Measurements from ENCODE around the gene ADAP1.

Gene ADAP1

DNA sequence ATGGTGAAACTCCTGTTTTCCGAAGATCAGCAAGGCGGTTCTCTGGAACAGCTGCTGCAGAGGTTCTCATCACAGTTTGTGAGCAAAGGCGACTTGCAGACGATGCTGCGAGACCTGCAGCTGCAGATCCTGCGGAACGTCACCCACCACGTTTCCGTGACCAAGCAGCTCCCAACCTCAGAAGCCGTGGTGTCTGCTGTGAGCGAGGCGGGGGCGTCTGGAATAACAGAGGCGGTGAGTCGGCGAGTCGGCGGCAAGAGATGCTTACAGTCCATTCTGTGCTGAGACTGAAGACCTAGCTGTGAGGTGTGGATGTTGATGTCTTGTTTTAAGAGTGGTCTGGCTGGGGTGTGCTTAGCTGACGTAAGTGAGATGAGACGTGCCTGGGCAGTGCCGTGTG is 94.3 kb downstream of the ADAP1 start:
- DNase-seq (ENCODE audit: low read depth), result no peak

DNA sequence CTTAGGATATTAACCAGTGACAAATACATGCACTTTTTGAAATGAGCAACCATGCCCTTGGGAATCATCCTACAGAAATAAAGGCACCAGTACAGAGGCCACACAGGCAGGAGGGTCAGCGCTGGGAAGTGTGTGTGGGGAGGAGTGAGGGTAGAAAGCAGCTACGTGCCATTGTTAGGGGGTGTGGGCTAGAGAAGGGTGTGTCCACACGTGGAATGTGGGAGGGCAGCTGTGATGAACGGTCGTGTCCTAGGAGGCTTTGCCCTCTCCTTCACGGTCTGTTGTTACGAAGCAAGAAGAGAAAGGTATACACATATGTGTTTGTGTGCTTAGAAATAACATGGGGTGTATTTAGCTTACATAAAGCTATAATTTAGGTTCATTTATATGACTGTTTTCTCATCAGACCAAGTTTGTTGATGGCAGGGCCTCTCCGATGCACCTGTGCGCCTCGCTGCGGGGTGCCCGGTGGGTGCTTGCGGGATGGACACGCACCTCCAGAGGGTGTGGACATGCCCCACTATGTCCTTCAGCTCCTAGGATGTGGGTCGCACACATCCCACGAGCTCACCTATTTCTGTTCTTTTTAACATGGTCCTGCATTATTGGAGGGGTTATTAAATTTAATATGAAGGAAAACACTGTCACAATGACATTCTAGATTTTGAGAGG is 95.0 kb downstream of the ADAP1 start:
- no peak for DNase-seq (ENCODE audit: low read depth)

DNA sequence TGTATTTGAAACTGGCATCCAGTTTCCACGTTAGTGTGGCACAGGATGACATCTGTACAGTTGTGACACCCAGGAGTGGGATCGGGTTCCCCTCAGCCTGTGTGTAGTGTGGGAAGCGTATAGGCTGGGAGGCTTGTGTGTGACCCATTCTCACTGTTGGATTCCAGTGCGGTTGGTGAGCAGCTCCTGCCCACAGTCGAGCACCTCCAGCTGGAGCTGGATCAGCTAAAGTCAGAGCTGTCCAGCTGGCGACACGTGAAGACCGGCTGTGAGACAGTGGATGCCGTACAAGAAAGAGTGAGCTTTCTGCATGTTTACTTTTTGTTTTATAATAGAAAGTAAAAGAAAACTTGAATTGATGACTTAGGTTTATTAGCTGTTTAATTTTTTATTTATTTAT is 96.8 kb downstream of the ADAP1 start:
- no peak for DNase-seq (ENCODE audit: low read depth)

DNA sequence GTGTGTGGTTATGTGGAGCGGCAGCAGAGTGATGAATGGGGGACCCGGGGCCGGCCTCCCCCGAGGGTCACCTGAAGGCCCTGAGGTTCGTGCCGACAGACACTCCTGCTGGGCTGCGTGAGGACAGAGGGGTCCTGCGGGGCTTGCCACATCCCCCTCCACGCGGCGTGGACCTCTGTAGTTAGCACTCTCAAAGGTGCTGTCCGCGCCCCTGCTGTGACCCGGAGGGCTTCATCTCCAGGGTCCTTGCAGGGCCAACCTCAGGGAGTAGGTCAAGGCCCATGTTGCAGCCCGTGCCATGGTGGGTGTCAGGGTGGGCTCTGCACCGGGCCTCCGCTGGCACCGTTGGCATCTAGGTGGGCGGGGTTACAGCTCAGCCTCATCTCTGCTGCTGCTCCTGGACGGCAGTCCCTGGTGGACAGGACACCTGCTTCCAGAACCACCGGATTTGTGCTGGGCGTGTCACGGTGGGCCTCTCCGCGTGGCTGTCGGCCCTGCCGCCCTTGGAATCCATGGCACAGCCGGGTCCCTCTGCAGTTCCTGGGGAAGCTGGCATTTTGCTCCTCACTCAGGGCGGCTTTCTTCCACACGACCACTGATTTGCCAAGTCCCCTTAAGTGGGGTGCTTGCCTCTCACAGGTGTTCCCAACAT is 97.9 kb downstream of the ADAP1 start:
- no peak for DNase-seq (ENCODE audit: low read depth)

DNA sequence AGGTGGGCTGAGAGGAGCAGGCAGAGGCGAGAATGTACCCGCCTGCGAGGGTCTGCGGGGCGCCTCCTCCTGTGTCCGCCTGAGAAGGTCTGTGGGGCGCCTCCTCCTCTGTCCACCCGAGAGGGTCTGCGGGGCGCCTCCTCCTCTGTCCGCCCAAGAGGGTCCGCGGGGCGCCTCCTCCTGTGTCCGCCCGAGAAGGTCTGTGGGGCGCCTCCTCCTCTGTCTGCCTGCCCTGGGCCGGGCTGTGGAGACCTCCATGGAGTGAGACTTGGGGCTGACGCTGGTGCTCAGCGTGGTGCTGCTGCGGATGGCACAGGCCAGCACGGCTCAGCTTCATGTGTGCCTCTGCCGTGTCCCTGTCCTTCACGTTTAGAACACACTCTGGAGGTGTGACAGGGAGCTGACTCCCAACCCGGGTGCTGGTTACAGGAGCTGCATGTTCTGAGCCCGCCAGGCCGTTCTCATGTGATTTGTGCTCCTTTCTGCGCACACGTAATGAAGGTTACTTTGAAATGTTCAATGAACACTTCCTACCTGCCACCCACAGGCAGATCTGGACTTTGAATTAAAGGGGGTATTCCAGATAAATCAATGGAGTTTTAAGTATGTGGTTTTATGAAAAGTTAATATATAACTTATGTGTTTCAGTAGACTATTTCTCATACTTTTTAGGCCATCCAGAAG is 98.7 kb downstream of the ADAP1 start:
- no peak for DNase-seq (ENCODE audit: low read depth)

DNA sequence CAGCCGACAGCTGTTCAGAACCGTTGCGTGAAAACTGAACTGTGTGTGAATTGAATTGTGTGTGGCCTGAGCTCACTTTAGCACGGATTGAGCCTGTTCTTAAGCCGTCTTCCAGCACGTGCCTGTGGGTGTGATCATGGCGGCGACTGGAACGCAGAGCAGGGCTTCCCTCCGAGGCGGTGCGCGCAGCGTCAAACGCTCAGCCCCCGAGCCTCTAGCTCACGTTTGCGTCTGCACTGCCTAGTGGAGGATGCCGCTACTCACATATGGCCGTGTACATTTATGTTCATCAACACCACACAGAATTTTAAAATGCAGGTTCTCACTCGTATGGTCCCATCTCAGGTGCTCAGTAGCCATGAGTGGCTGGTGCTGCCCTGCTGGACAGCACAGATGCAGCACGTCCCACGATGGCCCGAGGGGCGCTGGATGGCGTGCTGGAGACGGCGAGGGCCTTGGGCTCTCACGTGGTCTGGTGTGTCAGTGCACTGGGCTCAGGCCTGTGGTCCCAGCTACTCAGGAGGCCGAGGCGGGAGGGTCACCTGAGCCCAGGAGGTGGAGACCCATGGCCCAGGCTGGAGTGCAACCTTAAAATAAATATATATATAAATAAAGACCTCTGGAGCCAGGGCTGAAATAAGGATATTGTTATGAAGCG is 100.2 kb downstream of the ADAP1 start:
- DNase-seq (ENCODE audit: low read depth), result no peak

DNA sequence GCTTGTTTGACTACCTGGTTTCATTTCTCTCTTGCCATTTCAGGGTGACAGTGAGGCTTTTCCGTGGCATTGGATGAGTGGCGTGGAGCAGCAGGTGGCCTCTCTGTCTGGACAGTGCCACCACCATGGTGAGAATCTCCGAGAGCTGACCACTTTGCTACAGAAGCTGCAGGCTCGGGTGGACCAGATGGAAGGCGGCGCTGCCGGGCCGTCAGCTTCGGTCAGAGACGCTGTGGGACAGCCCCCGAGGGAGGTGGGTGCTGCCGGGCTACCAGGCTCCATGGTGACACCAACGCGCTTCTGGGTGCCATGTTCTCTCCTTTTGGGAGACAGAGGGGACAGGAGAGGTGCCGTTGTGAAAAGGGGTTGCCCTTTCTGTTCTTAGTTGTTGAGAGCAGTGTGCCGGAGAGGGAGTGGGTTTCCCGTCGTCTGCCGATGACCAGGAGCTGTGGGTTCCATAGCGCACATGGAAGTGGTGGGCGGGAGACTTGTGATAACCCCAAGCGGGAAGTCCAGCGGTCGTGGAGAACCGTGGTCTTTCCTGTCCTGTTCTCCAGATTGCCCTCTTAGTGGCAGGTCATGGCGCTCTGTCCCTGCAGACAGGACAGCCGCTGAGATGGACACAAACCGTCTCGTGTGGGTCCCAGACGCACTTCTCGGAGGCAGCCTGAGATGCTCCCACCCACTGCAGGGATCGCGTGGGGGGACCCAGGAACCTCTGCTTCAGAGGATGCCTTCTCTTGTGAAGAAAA is 100.9 kb downstream of the ADAP1 start:
- no peak for DNase-seq (ENCODE audit: low read depth)

DNA sequence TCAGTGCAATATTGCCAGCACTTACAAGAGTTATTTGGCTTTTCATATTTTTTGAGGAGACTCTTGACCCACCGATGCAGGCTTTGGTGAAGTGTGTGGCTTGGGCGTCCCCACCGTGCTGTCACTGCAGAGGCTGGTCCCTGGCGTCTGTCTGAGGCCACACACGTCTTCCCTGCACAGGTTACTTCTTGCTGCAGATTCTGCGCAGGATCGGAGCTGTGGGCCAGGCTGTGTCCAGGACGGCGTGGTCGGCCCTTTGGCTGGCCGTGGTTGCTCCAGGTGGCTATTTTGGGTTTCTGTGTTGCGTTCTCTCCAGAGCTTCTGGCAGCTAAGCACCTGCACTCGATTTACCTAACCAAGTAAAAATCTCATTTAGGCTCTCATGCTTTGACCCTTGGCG is 103.3 kb downstream of the ADAP1 start:
- no peak for DNase-seq (ENCODE audit: low read depth)

DNA sequence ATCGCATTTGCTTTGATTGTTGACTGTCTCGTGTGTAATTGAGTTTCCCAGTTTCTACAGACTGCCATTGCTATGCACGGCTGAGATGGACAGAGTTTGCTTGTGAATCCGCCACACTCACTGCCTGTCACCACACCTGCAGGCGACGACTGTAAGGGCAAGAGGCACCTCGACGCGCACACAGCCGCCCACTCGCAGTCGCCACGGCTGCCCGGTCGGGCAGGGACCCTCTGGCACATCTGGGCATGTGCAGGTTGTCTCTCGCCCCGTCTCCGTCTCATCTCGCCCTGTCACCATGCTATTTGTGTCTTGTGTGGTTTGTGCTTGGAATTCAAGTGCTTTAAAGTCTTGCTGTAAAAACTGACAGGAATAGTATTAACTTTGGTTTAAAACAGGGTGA is 104.7 kb downstream of the ADAP1 start:
- DNase-seq (ENCODE audit: low read depth), result no peak

DNA sequence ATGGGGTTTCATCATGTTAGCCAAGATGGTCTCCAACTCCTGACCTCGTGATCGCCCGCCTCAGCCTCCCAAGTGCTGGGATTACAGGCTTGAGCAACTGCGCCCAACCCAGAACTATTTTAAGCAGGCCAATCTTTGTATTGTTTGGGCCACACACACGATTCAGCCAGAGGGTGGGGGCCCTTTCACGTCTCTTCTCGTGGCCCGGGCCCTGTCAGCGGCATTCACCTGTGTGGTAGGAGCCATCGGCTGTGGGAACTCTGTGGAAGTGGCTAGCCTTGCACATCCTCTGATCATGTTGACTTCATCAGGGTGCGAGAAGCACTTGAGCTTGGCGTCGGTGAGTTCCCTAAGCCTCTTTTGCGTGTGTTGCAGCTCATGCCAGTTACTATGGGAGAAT is 105.3 kb downstream of the ADAP1 start:
- DNase-seq (ENCODE audit: low read depth), result no peak

All from stimulated activated CD8-positive, alpha-beta memory T cell treated with anti-CD3 and anti-CD28 coated beads, Interleukin-12 subunit alpha, Interleukin-12 subunit beta, amount 100 ng/mL, for 4 hours (primary cell).